Sigmoid colon (tissue), 7 donors: ENCODE results near the gene GALT. TPM values are rescaled to one million over a fixed set of nuclear protein-coding genes. Genes with fewer than 3 reads are reported as not detected.

Source experiments
- DNase-seq: peaks from one replicate; pipeline ENCODE4 v3.0.0-alpha.2; 2019
- H3K27ac ChIP-seq, 4 donors: fragments of 200-600 bp; sonication (generic); one replicate each; pipeline ENCODE4 v1.5.1; 2016 to 2019; ENCODE audit warnings: mild to moderate bottlenecking in 1 of 4
- H3K27me3 ChIP-seq, 3 donors: fragments of 200-600 bp; sonication (generic); one replicate each; pipeline ENCODE4 v1.5.1; 2019; ENCODE audit warnings: mild to moderate bottlenecking in 1 of 3
- H3K36me3 ChIP-seq, 4 donors: fragments of 200-600 bp; sonication (generic); one replicate each; pipeline ENCODE4 v1.5.1; 2016 to 2019
- H3K4me1 ChIP-seq, 4 donors: fragments of 200-600 bp; sonication (generic); one replicate each; pipeline ENCODE4 v1.5.1; 2017 to 2019
- H3K4me3 ChIP-seq, 4 donors: fragments of 200-600 bp; sonication (generic); one replicate each; pipeline ENCODE4 v1.5.1; 2017 to 2019; ENCODE audit warnings: mild to moderate bottlenecking in 2 of 4, moderate library complexity in 1 of 4
- H3K9me3 ChIP-seq, 4 donors: fragments of 200-600 bp in 3 of 4; sonication (generic) in 3 of 4; one replicate each; pipeline versions ENCODE4 v1.5.1 to v1.6.1; 2013 to 2019
- EP300 ChIP-seq, 4 donors: sonication (generic); formaldehyde crosslinking; IDR thresholded peaks; one replicate each; pipeline ENCODE4 v1.6.1; 2017; ENCODE audit warnings: antibody characterized with exemption in 4 of 4
- POLR2A ChIP-seq, 2 donors: fragments of 450-650 bp; IDR thresholded peaks; one replicate each; pipeline ENCODE4 v1.6.1; 2016; ENCODE audit warnings: antibody characterized with exemption in 2 of 2, mild to moderate bottlenecking in 2 of 2, moderate library complexity in 2 of 2
- POLR2AphosphoS5 ChIP-seq, 4 donors: sonication (generic); formaldehyde crosslinking; IDR thresholded peaks; one replicate each; pipeline ENCODE4 v1.6.1; 2017; ENCODE audit warnings: antibody characterized with exemption in 4 of 4
- WGBS, 2 donors: extraction: QIAGEN DNeasy Blood & Tissue Kit; methylation state at CpG; one replicate each; pipeline ENCODE4 v1.1.7; 2013; 5-methylcytosine and 5-hydroxymethylcytosine counted together
- intact Hi-C: fragments of 100-400 bp; cut with DNase I; formaldehyde crosslinking; loops from one replicate; pipeline ENCODE4 v1.15.1; 2023
- polyA plus RNA-seq, 3 donors: library from polyadenylated mRNA; stranded (reverse); fragments of 200-250 nt; gene quantifications; one replicate each; pipeline ENCODE4 v1.2.3, GENCODE V29; 2013
- total RNA-seq, 4 donors: library from RNA; depleted of rRNA; stranded (reverse); fragments of >200 nt; gene quantifications; one replicate each; pipeline ENCODE4 v1.1.0, GENCODE V29; 2016
- TF ChIP-seq, protein P1 (sequence below), 4 experiments: fragments of 450-650 bp in 3 of 4; fragments of 200-600 bp in 1 of 4; IDR thresholded peaks; one replicate each; pipeline ENCODE4 v1.5.1; 2016 to 2019; ENCODE audit warnings: antibody characterized with exemption in 4 of 4, mild to moderate bottlenecking in 3 of 4, moderate library complexity in 2 of 4
- donor health status: healthy with polysubstance abuse.
- donor health status: Bipolar disorder and iron deficiency.
- donor health status: healthy.

The GALT gene
- total and polyA plus RNA-seq, 7 donors: 15.6 to 51.0 (median 33.1) TPM

- Histone ChIP-seq H3K27ac (peak overlapping the region; percentile 83 to 91 (median 88)), H3K27me3 (no peaks in the 10 kb centered on the region), H3K4me1 (peaks cover 0 to 80% (median 70%) of the 10 kb centered on the region in 4 donors), H3K36me3 (peaks cover 5 to 29% (median 14%) of the 10 kb centered on the region in 4 donors), H3K4me3 (peak overlapping the region; percentile 43 to 56 (median 50)), H3K9me3 (no peaks in the 10 kb centered on the region)
- no peak for TF ChIP-seq POLR2A (IDR thresholded peaks at IDR 0.05)
- TF ChIP-seq, protein P1, sequence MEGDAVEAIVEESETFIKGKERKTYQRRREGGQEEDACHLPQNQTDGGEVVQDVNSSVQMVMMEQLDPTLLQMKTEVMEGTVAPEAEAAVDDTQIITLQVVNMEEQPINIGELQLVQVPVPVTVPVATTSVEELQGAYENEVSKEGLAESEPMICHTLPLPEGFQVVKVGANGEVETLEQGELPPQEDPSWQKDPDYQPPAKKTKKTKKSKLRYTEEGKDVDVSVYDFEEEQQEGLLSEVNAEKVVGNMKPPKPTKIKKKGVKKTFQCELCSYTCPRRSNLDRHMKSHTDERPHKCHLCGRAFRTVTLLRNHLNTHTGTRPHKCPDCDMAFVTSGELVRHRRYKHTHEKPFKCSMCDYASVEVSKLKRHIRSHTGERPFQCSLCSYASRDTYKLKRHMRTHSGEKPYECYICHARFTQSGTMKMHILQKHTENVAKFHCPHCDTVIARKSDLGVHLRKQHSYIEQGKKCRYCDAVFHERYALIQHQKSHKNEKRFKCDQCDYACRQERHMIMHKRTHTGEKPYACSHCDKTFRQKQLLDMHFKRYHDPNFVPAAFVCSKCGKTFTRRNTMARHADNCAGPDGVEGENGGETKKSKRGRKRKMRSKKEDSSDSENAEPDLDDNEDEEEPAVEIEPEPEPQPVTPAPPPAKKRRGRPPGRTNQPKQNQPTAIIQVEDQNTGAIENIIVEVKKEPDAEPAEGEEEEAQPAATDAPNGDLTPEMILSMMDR (IDR thresholded peaks at IDR 0.05): no peak
- intact Hi-C loops: loop anchor here (5.0 kb wide), 1 partner anchor 341 kb away; no protein-coding TSS in a partner anchor
- DNase-seq: peak; percentile 81
- WGBS, 2 donors: 42 to 66% methylated on average over 4 of the region's 4 CpGs
These were observed 4.8 kb downstream of the GALT start for GRCh38 chr9:34651321-34651720.

- no peaks in the 10 kb centered on the region for H3K27me3 ChIP-seq
- intact Hi-C loops: loop anchor here (5.0 kb wide), 1 partner anchor 340 kb away; no protein-coding TSS in a partner anchor
- TF ChIP-seq POLR2AphosphoS5 (IDR thresholded peaks at IDR 0.05) (peak; percentile 41 to 84 (median 74)), EP300 (IDR thresholded peaks at IDR 0.05) (no peak), POLR2A (IDR thresholded peaks at IDR 0.05) (peak in 1 of 2 donors; percentile 47)
- TF ChIP-seq, protein P1 (IDR thresholded peaks at IDR 0.05): no peak
- peak; percentile 97 for DNase-seq
- H3K4me3 ChIP-seq: peak within 1 kb of the TSS; percentile 43 to 56 (median 50)
- peaks cover 0 to 80% (median 69%) of the 10 kb centered on the region in 4 donors for H3K4me1 ChIP-seq
- H3K27ac ChIP-seq: peak within 1 kb of the TSS; percentile 83 to 91 (median 88)
- WGBS, 2 donors: 6 to 28% methylated on average over 24 of the region's 24 CpGs
- no peaks in the 10 kb centered on the region for H3K9me3 ChIP-seq
- H3K36me3 ChIP-seq: peaks cover 5 to 29% (median 14%) of the 10 kb centered on the region in 4 donors
These were observed 5.6 kb downstream of the GALT start, which contains the start of gene IL11RA for GRCh38 chr9:34651876-34652601. TSS of gene IL11RA (plus strand) at chr9:34652185. CDS start at chr9:34655218, 3,033 bp downstream.

GRCh38 chr9:34652602-34653000, 6.1 kb downstream of the GALT start:
- peak overlapping the region; percentile 43 to 56 (median 50) for H3K4me3 ChIP-seq
- H3K27me3 ChIP-seq: no peaks in the 10 kb centered on the region
- no peak for TF ChIP-seq POLR2A (IDR thresholded peaks at IDR 0.05)
- TF ChIP-seq, protein P1 (IDR thresholded peaks at IDR 0.05): no peak
- TF ChIP-seq EP300 (IDR thresholded peaks at IDR 0.05): no peak
- no peak for TF ChIP-seq POLR2AphosphoS5 (IDR thresholded peaks at IDR 0.05)
- peaks cover 5 to 34% (median 17%) of the 10 kb centered on the region in 4 donors for H3K36me3 ChIP-seq
- 20 to 44% methylated on average over 5 of the region's 5 CpGs for WGBS, 2 donors
- intact Hi-C loops: loop anchor here (5.0 kb wide), 1 partner anchor 340 kb away; no protein-coding TSS in a partner anchor
- H3K4me1 ChIP-seq: peaks cover 0 to 75% (median 64%) of the 10 kb centered on the region in 4 donors
- peak overlapping the region; percentile 83 to 91 (median 88) for H3K27ac ChIP-seq
- DNase-seq: no peak
- H3K9me3 ChIP-seq: no peaks in the 10 kb centered on the region

GRCh38 chr9:34653151-34654072, 6.9 kb downstream of the GALT start:
- DNase-seq: peak; percentile 75
- Histone ChIP-seq H3K36me3 (peaks cover 5 to 38% (median 16%) of the 10 kb centered on the region in 4 donors), H3K4me3 (peak overlapping the region in 3 of 4 donors; percentile 48 to 56 (median 52)), H3K27me3 (no peaks in the 10 kb centered on the region), H3K9me3 (no peaks in the 10 kb centered on the region), H3K27ac (peak overlapping the region; percentile 83 to 91 (median 88)), H3K4me1 (peaks cover 0 to 67% (median 56%) of the 10 kb centered on the region in 4 donors)
- TF ChIP-seq EP300 (IDR thresholded peaks at IDR 0.05) (no peak), POLR2AphosphoS5 (IDR thresholded peaks at IDR 0.05) (peak in 2 of 4 donors; percentile 14 to 52), POLR2A (IDR thresholded peaks at IDR 0.05) (no peak)
- intact Hi-C loops: loop anchor here (5.0 kb wide), 1 partner anchor 339 kb away; no protein-coding TSS in a partner anchor
- WGBS, 2 donors: 57 to 61% methylated on average over 11 of the region's 11 CpGs
